HG02852 (cell line): Measurements from ENCODE around the gene LIN28B.
A peak's percentile ranks its signal among the peaks of the same experiment; 100 is the strongest.

Source experiments
- ATAC-seq: cut with Tn5 transposase; IDR thresholded peaks from one replicate; pipeline ENCODE4 v1.9.1; 2021; ENCODE audit warnings: mild to moderate bottlenecking, moderate library complexity; ENCODE audit not compliant: unreplicated experiment

The LIN28B gene

GRCh38 chr6:105106260-105106659 is 149.4 kb downstream of the LIN28B start:
- ATAC-seq = no peak

DNA sequence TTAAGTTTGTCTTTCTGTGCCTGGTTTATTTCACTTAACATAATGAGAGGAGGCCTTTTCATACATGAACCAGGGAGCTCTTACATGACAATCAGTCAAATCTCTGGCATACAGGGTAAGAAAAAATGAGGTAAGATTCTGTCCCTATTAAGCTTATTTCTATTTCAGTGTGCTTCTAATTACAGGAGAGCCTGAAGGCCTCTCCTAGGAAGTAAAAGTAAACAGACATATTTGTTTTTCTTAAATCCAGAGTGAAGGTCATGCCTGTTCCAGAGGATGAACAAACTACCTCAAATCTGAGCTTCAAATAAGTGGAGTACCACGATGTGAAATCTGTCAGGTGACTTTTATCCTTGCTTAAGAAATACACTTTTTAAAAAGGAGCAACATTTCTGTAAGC is 150.3 kb downstream of the LIN28B start:
- ATAC-seq = no peak

DNA sequence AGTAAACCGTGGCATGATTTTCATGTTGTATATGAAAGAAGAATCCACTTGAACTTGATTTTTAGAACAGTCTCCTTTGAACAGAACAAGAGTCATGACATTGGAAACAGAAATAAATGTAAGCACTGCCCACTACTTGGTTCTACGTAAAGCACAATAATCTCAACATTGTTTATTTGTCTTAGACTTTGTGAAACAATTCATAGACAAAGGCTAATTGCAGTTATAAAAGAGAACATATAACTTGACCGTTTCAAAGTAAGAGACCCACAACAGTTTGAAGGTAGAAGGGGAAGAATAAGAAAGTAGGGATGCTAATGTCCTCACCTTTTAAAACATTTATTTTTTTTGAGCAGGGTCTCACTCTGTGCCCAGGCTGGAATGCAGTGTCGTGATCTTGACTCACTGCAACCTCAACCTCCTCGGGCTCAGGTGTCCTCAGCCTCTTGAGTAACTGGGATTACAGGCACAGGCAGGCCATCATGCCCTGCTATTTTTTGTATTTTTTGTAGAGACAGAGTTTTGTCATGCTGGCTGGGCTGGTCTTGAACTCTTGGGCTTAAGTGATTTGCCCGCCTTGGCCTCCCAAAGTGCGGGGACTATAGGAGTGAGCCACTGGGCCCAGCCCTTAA is 151.8 kb downstream of the LIN28B start:
- ATAC-seq = no peak

DNA sequence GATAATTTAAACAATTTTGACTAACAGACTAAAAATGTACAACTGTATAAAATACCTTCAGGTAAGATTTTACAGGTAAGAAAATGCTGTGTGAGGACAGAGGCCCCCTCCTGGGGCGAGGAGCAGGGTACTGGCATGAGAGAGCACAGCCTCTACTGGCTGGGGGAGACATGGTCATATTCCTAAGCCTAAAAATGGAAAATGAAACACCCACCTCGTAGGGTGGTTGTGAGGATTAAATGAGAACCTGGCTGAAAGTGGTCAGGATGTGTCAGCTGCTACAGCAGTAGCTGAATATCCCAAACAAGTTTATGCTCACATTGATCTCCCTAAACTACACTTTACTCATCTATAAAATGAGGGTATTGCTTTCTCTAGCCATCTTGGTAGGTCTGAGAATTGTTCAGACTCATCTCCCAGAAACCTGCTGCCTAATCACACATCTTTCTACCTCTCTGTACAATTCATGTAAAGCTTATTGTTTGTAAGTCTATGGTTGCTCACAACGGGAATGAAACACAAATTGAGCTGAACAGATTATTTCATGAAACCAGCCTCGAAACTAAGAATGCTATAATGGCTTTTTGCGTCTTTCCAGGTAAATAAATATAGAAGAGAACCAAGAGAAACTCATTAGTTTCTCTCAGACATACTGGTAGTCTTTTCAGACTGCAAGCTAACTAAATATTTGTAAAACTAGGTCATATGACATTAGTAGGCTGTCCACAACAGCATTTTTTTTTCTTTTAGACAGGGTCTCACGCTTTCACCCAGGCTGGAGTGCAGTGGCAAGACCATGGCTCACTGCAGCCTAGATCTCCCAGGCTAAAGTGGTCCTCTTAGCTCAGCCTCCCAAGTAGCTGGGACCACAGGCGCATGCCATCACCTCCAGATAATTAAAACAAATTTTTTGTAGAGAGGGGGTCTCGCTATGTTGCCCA is 153.3 kb downstream of the LIN28B start:
- ATAC-seq = peak; percentile 63

DNA sequence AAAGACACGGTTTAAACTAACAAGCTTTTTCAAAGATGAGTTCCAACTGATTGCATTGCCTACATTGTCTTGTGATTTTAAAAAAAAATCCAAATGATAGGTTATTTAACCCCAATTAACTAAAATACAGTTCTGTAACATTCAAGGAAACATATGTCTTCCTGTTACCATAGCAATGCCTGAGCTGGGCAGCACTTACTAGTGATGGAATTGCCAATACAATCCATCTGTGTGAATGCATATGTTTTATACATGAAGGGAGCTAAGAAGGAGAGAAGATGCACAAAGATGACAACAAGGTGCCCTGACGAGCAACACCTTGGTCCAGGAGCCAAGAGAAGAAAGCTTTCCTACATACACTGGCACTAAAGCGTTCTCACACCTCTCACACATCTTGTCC is 154.2 kb downstream of the LIN28B start:
- ATAC-seq = no peak

- ATAC-seq = no peak
Observed at GRCh38 chr6:105111871-105112270, 155.0 kb downstream of the LIN28B start.

GRCh38 chr6:105112577-105112976 is 155.7 kb downstream of the LIN28B start:
- no peak for ATAC-seq

GRCh38 chr6:105113422-105113821 is 156.5 kb downstream of the LIN28B start:
- no peak for ATAC-seq

DNA sequence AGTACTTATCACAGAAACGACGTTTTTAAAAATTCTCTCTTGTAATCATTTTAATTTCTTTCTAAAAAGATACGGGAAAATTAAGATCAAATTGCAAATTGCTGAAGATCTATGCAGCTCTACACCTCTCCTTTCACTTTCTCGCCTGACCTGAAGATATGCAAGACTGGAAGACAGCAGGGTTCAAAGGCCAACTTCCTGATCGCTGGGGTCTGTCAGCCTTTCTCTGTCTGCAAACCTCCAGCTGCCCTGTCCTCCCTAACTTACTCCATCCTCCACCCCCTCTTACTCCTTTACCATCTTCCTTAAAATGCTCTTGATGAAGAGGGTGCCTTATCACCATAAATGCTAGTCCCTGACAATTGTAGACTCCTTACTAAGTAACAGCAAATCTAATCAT is 159.2 kb downstream of the LIN28B start:
- ATAC-seq = no peak

DNA sequence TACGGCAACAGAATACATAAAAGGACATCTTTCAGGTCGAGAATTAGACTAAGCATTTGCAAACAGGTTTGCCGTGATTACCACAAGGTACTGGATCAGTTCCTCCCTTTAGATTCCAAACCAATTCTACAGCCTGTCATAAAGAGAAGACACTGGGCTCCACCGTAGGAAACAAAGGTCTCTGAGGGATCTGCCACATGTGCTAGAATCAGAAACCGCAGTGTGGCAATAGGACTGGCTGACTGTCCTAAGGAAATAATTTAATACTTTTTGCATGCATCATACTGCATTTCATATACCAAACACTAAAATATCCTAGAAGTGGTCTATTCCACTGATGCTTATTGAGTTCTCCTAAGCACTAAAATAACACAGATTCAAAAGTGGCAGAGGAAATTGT is 163.7 kb downstream of the LIN28B start:
- no peak for ATAC-seq

- ATAC-seq = no peak
Observed at GRCh38 chr6:105121981-105122380, 165.1 kb downstream of the LIN28B start.

DNA sequence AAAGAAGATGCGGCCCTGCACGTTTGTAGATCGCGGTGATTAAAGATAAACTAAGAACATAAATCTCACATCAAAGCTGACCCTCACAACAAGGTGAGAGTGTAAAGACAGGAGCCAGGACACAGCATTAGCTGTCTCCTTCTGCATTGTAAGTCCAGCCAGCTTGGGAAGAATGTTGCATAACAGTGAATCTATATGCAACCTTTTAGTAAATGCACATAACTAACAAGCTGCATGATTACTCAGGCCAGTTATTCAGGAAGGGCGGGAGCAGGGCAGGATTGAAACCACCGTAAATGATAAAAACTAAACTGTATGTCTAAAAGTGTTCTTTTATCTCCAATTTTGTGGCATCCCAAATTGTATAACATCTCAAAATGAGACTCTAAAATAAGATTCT is 165.8 kb downstream of the LIN28B start:
- ATAC-seq = no peak
